ENCODE results near the gene KLHL26.

The KLHL26 gene

DNA sequence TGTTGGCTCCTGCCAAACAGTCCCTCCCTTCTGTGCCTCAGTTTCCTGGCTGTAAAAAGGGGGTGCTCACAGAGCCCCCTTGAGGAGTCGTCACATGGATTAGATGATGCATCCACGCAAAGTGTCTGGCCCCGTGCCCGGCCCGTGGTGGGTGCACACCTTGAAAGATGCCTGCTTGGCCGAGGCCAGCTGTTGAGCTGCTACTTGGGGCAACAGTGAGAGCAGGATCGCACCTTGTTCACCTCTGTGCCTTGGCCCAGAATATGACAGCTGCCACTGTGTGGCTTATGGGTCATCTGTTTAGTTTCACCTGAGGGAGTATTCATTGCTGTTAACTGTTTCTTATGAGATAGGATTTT, 64.4 kb downstream of the KLHL26 start:
- TF ChIP-seq CTCF (IDR thresholded peaks at IDR 0.05; ENCODE audit: low read depth, low read length, missing control alignments), result no peak
- peak overlapping the region; percentile 38; the same call in 1 of the 2 replicates for H3K4me3 ChIP-seq (ENCODE audit: low read depth, low read length)
- no peak for DNase-seq (ENCODE audit: low read depth)

DNA sequence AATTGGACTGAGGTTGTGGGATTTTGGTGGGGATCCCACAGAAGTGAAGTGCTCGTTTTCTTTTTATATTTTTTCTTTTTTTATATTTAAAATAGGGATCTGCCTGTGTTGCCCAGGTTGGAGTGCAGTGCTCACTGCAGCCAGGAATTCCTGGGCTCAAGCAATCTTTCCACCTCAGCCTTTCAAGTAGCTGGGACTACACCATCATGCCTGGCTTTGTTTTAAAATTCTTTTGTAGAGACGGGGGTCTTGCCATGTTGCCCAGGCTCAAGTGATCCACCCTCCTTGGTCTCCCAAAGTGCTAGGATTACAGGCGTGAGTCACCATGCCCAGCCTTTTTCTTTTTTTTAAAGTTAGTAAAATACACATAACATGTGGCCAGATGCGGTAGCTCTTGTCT, 67.2 kb downstream of the KLHL26 start:
- TF ChIP-seq CTCF (IDR thresholded peaks at IDR 0.05; ENCODE audit: low read depth, low read length, missing control alignments), result no peak
- no peak overlapping the region for H3K4me3 ChIP-seq (ENCODE audit: low read depth, low read length)
- DNase-seq (ENCODE audit: low read depth), result no peak

DNA sequence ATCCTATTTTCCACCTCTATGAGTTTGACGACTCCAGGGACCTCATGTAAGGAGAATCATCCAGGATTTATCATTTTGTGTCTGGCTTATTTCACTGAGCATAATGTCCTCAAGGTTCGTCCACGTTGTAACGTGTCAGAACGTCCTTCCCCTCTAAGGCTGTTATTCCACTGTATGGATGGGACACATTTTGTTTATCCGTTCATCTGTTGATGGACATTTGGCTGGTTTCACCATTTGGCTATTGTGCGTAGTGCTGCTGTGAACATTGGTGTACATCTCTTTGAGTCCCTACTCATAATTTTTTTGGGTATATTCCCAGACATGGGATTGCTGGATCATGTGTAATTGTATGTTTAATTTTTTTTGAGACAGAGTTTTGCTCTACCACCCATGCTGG, 68.1 kb downstream of the KLHL26 start:
- no peak for TF ChIP-seq CTCF (IDR thresholded peaks at IDR 0.05; ENCODE audit: low read depth, low read length, missing control alignments)
- no peak for DNase-seq (ENCODE audit: low read depth)

DNA sequence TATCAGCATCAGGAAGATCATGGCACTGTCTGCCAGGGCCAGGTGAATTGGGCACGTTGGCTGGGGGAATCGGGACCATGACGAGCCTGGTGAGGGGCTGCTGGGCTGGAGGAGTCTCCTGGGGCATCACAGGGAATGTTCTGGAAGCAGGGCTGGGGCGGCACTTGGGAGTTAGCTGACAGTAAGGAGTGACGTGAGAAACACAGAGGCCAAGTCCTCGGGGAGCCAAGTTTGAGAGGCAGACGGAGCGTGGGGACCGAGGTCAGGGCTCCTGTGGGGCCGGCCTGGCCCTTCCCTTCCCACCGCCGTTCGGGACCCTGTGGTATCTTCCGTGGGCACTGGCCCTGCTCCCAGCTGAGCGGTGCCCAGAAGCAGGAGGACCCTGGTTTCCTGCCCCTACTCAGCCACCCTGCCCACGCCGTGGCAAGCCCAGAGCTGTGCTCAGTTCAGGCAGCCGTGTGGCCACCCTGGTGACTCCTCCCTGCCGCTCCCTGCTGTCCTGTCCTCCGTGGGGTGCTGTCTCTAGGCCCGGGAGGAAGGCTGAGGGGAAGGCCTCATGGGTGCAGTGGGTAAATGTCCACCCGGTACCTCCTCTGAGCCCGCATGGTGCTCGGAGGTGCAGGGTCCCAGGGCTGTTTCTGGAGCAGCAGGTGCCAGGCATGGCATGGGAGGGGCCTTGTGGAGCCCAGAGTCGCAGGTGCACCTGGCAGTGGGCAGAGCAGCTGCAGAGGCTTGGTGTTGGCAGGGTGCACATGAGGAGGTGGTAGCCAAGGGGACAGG, 71.8 kb downstream of the KLHL26 start:
- TF ChIP-seq CTCF (IDR thresholded peaks at IDR 0.05; ENCODE audit: low read depth, low read length, missing control alignments), result no peak
- H3K4me3 ChIP-seq (ENCODE audit: low read depth, low read length), result no peak overlapping the region
- no peak for DNase-seq (ENCODE audit: low read depth)

More for the DNA sequence above, 68.1 kb downstream of the KLHL26 start:
- H3K4me3 ChIP-seq (ENCODE audit: low read depth, low read length), result no peak overlapping the region

- TF ChIP-seq CTCF (IDR thresholded peaks at IDR 0.05; ENCODE audit: low read depth, low read length, missing control alignments), result no peak
- no peak for DNase-seq (ENCODE audit: low read depth)
- H3K4me3 ChIP-seq (ENCODE audit: low read depth, low read length), result no peak overlapping the region
Observed at GRCh38 chr19:18709546-18709945, 72.7 kb downstream of the KLHL26 start.

DNA sequence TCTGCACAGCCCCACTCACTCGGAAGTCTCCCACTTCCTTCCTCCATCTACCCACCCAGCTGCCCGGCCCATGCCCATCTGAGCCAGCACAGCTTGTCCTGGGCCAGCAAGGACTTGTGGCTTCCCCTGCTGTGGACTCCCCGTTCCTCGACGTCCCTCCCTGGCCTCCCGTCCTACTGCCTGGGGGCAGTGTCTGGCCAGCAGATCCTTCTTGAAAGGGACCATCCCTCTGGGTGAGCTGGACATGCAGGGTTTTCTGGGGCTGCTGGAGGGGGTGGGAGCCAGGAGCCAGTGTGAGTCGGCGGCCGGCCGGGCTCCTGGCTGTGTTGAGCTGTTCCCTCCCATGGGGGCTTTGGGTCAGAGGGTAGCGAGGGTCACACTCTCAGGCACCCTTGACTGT, 73.4 kb downstream of the KLHL26 start:
- no peak for TF ChIP-seq CTCF (IDR thresholded peaks at IDR 0.05; ENCODE audit: low read depth, low read length, missing control alignments)
- no peak overlapping the region for H3K4me3 ChIP-seq (ENCODE audit: low read depth, low read length)
- no peak for DNase-seq (ENCODE audit: low read depth)

Measured in GM12864 (cell line).